ENCODE results near the gene P2RY14.

DNA sequence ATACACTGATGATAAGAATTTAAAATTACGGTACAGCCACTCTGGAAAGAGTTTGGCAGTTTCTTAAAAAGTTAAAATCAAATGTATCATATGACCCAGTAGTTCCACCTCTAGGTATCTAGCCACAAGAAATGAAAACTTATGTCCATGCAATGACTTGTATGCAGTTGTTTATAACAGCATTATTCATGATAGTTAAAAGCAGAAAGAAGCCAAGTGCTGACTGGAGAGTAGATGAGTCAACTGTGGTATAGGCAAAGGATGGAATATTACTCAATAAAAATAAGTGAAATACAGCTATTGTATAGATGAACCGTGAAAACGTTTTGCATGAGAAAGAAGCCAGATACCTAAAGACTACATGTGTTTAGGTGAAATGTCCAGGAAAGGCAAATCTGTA is 23.4 kb upstream of the P2RY14 start:
- TF ChIP-seq, protein P1, sequence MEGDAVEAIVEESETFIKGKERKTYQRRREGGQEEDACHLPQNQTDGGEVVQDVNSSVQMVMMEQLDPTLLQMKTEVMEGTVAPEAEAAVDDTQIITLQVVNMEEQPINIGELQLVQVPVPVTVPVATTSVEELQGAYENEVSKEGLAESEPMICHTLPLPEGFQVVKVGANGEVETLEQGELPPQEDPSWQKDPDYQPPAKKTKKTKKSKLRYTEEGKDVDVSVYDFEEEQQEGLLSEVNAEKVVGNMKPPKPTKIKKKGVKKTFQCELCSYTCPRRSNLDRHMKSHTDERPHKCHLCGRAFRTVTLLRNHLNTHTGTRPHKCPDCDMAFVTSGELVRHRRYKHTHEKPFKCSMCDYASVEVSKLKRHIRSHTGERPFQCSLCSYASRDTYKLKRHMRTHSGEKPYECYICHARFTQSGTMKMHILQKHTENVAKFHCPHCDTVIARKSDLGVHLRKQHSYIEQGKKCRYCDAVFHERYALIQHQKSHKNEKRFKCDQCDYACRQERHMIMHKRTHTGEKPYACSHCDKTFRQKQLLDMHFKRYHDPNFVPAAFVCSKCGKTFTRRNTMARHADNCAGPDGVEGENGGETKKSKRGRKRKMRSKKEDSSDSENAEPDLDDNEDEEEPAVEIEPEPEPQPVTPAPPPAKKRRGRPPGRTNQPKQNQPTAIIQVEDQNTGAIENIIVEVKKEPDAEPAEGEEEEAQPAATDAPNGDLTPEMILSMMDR (IDR thresholded peaks at IDR 0.05; ENCODE audit: low read depth, low read length): no peak
- TF ChIP-seq EZH2phosphoT487 (IDR thresholded peaks at IDR 0.05; ENCODE audit: low read depth): no peak
